ENCODE measurements around the gene WDR7.

WDR7 gene

GRCh38 chr18:56953428-56954198 lies 302.5 kb downstream of the WDR7 start:
- DNase-seq (ENCODE audit: low read depth, low spot score): no peak
- no peak overlapping the region for H3K4me3 ChIP-seq (ENCODE audit: low read length)

GRCh38 chr18:56955490-56955889 lies 304.3 kb downstream of the WDR7 start:
- DNase-seq (ENCODE audit: low read depth, low spot score): no peak

GRCh38 chr18:56959120-56959519 lies 308.0 kb downstream of the WDR7 start:
- H3K4me3 ChIP-seq (ENCODE audit: low read length): no peak overlapping the region
- no peak for DNase-seq (ENCODE audit: low read depth, low spot score)

More at GRCh38 chr18:56955490-56955889, 304.3 kb downstream of the WDR7 start:
- H3K4me3 ChIP-seq (ENCODE audit: low read length): no peak overlapping the region

- DNase-seq (ENCODE audit: low read depth, low spot score): no peak
- no peak overlapping the region for H3K4me3 ChIP-seq (ENCODE audit: low read length)
These were observed 311.2 kb downstream of the WDR7 start for GRCh38 chr18:56962322-56962721.

GRCh38 chr18:56967035-56967434 lies 315.9 kb downstream of the WDR7 start:
- no peak for DNase-seq (ENCODE audit: low read depth, low spot score)
- no peak overlapping the region for H3K4me3 ChIP-seq (ENCODE audit: low read length)

DNA sequence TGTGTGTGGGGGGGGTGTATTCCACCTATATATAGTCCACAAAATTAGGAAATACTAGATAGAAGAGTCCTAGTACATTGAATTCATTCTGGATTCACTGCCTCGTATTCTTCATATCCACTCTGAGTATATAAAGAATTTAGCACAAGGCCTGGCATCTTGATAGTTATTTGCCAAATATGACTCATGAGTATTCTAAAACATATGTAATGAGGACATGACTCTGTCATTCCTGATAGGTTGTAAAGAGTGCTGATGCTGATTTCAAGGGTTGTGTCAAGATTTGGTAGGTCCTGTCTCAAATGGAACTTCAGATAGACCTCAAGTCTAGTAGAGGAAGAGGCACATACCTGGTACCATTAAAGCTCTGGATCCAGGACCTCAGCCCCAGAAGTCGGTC lies 322.3 kb downstream of the WDR7 start:
- no peak for DNase-seq (ENCODE audit: low read depth, low spot score)
- no peak overlapping the region for H3K4me3 ChIP-seq (ENCODE audit: low read length)

GRCh38 chr18:56974141-56974540 lies 323.0 kb downstream of the WDR7 start:
- H3K4me3 ChIP-seq (ENCODE audit: low read length): no peak overlapping the region
- no peak for DNase-seq (ENCODE audit: low read depth, low spot score)

DNA sequence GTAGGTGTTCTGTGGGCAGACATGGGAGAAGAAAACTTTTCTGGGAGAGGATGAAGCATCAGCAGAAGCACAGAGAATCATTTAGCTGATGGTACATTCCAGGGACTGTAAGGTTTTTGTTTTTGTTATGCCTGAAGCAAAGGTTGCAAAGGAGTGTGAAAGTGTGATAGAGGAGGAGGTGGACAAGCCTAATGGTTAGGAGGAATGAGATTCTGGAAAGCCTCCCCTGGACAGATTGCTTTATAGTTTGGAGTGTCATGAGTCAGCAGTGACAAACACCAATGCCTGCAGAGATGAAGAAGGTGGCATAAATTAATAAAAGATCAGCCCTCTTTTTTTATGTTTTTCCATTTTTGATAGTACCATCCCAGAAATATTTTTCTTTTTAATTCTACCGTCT lies 324.1 kb downstream of the WDR7 start:
- H3K4me3 ChIP-seq (ENCODE audit: low read length): no peak overlapping the region
- no peak for DNase-seq (ENCODE audit: low read depth, low spot score)

DNA sequence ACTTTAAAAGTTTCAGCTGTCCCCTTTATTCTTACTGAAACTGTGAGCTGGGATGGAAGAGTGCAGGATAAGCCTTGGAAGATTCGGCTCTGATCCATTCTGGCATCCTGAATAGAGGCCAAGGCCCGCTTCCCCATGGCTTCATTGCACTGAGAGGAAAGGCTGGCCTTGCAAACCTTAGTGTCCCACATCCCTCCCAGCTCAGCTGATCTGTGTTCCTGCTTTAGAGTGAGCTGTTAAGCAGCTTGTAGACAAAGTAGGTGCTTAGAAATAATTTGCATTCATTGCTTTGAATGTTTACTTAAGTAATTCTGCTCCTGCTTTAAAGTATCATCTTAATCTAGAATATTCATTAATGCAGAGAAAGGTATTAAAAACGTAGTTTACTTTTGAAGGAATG lies 326.1 kb downstream of the WDR7 start:
- no peak overlapping the region for H3K4me3 ChIP-seq (ENCODE audit: low read length)
- DNase-seq (ENCODE audit: low read depth, low spot score): no peak

DNA sequence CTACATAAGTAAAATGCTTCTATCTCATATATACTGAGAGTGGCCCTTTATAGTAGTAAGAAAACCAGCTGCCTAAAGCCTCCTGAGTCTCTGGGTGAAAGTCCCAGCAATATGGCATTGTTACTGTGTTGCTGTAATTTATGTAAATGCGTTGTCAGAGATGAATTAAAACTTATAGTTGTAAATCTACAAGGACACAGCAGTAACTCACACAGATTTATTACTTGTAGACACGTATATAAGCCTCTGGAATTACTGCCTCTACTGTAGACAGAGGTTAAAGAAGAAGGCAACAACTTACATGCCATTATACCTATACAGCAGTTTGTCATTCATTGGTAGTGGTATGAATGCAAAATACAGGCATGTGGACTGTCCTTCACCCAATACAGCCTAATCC lies 326.6 kb downstream of the WDR7 start:
- no peak overlapping the region for H3K4me3 ChIP-seq (ENCODE audit: low read length)
- DNase-seq (ENCODE audit: low read depth, low spot score): no peak

- H3K4me3 ChIP-seq (ENCODE audit: low read length): no peak overlapping the region
- no peak for DNase-seq (ENCODE audit: low read depth, low spot score)
These were observed 329.0 kb downstream of the WDR7 start for GRCh38 chr18:56980151-56980550.

GRCh38 chr18:56982766-56983165 lies 331.6 kb downstream of the WDR7 start:
- H3K4me3 ChIP-seq (ENCODE audit: low read length): no peak overlapping the region
- no peak for DNase-seq (ENCODE audit: low read depth, low spot score)

DNA sequence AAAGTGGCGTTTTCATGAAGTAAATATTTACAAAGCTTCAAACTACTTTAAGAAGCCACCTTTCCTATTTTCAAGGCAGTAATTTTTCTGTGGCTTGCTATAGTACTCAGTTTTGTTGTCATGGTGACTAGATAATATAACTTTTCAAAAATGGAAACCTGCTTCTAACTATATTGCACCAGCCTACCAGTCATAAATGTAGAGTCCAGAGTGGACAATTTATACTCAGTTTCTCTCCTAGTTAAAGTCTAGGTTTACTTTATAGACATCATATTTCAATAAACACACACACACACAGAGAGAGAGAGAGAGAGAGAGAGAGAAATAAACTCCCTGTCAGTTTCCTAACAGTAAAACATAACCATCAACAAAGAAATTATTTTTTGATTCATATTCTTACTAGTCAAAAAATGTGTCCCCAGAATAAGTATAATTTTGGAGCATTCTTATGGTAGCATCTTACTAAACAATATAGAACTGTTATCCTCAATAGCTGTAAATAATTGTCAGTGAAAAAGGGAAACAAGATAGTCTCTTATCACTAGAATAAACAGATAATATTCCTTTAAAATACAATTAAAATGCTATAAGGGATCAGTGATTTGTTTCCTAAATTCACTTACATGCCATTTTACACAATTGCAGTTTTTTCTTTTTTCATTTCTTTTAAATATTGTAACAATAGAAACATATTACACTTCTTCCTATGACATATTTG lies 332.3 kb downstream of the WDR7 start:
- DNase-seq (ENCODE audit: low read depth, low spot score): no peak
- H3K4me3 ChIP-seq (ENCODE audit: low read length): no peak overlapping the region

DNA sequence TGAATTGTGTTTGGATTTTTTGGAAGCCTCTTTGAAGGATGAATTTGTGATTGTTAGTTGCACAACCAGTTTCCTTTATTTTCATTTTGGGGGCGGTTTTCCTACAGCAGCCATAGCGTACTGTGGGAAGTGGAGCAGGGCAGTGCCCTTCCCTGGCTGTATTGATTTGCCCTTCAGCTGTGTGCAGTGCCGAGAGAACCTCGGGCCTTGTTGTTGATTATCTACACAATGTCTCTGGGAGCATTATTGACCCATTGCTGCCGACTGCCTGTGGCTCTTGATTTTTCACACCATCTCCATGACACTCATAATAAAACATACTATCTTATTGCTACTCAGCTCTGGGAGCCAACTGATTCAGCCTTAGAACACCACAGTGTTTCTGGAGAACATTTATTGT lies 333.6 kb downstream of the WDR7 start:
- no peak overlapping the region for H3K4me3 ChIP-seq (ENCODE audit: low read length)
- DNase-seq (ENCODE audit: low read depth, low spot score): no peak

DNA sequence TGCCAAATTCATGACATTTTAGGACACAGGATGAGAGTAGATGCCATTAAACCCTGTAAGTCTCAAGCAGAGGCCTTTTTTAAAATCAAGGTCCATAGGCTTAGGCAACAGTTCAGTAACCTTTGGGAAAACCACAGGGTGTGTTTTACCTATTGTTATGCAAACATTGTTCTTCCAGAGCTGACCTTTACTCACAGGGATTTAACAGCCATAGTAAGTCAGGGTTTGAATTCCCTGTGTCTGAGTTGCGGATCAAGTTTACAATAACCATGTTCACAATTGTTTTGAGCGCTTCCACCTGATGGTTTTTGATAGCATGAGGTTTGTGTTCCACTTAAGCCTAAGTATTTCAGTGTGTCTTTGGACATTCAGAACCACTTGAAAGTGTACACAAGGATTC lies 335.7 kb downstream of the WDR7 start:
- DNase-seq (ENCODE audit: low read depth, low spot score): no peak
- H3K4me3 ChIP-seq (ENCODE audit: low read length): no peak overlapping the region

DNA sequence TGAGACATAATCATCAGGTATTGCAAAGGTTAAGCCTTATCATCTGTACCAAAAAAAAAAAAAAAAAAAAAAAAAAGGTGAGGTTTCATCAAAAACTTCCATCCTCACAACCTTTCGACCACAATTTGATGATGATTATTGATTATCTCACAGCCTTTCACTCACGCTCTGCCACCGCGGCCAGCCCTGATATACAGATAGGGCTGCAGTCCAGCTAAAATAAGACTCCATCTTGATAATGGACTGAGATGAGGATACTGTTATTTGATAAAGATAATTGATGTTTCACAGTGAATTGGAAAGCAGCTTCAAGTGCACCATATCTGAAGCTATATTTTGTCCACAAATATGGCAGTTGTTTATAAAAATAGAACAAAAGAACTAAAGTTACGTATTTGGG lies 336.1 kb downstream of the WDR7 start:
- H3K4me3 ChIP-seq (ENCODE audit: low read length): no peak overlapping the region
- DNase-seq (ENCODE audit: low read depth, low spot score): no peak

DNA sequence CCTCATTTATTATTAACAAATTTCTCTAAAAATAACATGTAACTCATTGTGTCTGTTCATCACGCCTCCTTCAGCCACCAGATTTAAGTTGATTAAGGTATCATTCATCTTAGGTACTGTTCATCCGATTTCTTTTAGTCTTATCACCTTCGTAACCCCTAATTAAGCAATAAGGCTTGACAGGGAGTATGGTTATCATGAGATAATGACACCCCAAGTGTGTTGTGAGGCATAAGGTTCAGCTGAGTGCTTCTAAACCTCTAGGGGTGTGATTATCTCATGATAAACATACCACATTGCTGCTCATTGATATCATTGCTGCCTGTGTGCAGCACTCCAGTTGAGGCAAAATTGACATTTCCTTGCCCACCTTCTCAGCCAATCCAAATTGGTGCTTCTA lies 336.9 kb downstream of the WDR7 start:
- no peak for DNase-seq (ENCODE audit: low read depth, low spot score)
- no peak overlapping the region for H3K4me3 ChIP-seq (ENCODE audit: low read length)

- DNase-seq (ENCODE audit: low read depth, low spot score): no peak
- no peak overlapping the region for H3K4me3 ChIP-seq (ENCODE audit: low read length)
These were observed 339.5 kb downstream of the WDR7 start for GRCh38 chr18:56990678-56991077.

GRCh38 chr18:56992777-56993176 lies 341.6 kb downstream of the WDR7 start:
- DNase-seq (ENCODE audit: low read depth, low spot score): no peak
- H3K4me3 ChIP-seq (ENCODE audit: low read length): no peak overlapping the region

DNA sequence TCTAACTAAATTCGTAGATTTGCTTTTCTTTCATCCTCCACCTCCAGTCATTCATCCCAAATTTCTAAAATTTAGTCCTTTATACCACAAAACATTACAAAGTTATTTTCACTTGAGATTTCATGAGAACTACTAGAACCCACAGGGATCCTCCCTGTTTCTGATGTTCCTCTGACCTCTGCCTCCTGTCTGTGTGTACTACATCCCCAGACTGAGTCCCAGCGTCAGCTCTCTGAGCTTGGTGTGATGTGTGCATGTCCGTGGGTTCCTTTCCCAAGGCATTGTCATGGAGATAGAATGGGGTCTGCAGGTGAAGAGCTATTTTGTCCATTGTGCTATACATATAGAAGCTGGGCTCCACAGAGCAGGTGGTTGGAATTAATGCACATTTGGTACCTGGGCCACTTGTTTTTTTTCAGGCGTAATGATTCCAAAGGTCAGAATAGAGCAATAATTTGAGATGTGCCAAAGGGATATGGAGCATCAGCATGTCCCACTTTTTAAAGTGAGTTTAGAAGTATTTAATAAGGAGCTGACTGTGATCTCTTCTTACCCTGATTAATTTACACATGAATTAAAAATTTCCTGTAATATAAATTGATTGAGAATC lies 344.5 kb downstream of the WDR7 start:
- H3K4me3 ChIP-seq (ENCODE audit: low read length): no peak overlapping the region
- DNase-seq (ENCODE audit: low read depth, low spot score): no peak

Measured in Jurkat, Clone E6-1 (cell line).